RKO (cell line): ENCODE measurements around the gene COTL1.
A peak's percentile ranks its signal among the peaks of the same experiment; 100 is the strongest.
"Not testable (repeated sequence)": the region's sequence is repeated elsewhere in the genome, so short reads cannot be mapped to it uniquely, and the experiment has no call there.

Source experiments
- DNase-seq: peaks from one replicate; pipeline ENCODE4 v3.0.0-alpha.2; 2016; ENCODE audit warnings: low spot score

The COTL1 gene

DNA sequence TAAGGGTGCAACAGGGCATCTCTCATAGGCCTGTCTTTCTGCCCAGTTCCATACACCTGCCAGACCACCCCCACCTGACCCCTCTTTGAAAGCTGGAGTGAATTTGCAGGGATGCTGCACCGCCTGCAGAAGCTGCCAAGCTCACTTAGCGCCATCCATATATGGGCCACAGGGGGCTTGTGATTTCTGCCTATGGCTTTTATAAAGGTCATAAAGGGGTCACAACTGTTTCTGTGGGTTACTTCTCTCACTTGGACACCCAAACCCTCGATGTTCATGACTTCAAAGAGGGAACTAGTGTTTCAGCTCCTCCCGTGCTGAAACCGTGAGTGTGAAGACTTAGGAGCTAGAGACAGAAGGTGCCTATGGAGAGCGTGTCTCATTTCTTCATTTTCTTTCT is 89.6 kb downstream of the COTL1 start:
- DNase-seq, result no peak

DNA sequence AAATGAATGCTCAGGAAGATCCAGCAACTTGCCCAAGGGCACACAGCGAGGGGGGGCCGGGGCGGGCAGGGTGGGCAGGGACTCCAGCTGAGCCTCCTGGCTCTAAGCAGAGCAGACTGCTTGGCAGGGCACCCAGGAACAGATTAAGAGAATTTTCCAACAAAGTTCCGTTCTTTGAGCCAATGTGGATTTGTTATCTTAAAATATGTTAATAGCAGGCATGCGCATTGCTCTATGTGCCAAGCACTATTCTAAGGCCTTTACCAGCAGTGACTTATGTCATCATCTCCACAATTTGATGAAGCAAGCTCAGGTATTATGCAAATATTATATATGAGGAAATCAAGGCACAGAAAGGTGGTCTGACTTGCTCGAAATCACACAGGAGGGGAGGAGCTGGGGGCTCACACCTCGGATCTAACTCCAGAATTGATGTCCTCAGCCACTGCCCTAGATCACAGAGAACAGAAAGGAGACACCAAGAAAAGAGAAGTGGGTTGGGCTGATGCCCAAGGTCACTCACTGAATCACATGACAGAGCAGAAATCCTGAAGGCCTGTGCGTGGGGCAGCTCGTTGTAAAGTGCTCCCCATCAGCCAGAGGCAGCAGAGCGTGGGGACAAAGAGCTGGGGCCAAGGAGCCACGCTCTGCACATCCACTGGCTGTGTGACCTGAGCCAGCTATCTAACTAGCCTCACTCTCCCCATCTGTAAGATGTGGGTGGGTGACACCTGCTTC is 90.2 kb downstream of the COTL1 start:
- DNase-seq, result no peak

DNA sequence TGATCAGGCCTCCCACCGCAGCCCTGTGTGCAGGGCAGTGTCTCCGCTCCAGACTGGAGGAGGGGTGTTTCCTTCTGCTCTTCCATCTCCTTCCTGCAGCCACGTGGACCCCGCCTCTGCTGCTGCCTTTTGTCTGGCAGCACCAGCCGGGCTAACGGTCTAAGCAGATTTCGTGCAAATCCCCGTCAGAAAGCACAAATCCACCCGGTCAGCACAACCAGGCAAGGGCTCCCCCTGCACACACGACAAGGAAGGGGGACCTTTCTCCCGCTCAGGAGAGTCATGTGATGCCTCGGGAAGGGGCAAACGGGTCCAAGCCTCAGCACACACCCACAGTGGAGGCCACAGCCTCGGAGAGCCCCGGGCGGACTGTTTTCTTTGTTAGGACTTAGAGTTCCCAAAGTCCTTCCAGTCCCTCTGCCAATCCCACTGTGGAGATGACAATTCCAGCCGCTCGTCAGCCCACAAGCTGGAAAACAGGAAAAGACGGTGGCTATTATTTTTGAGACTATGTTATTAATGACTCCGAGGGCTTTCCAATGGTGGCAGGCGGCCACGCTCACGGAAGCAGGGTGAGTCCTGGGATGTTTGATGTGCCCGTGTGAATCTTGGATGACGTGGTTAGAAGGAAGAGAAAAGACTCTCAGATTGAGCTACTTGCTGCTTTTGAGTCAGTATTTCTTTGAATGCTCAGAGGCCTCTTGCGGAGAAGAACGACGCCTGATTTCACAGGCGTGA is 90.9 kb downstream of the COTL1 start:
- DNase-seq, result no peak

- not testable (repeated sequence) for DNase-seq
Observed at GRCh38 chr16:84524941-84525581, 92.8 kb downstream of the COTL1 start.

DNA sequence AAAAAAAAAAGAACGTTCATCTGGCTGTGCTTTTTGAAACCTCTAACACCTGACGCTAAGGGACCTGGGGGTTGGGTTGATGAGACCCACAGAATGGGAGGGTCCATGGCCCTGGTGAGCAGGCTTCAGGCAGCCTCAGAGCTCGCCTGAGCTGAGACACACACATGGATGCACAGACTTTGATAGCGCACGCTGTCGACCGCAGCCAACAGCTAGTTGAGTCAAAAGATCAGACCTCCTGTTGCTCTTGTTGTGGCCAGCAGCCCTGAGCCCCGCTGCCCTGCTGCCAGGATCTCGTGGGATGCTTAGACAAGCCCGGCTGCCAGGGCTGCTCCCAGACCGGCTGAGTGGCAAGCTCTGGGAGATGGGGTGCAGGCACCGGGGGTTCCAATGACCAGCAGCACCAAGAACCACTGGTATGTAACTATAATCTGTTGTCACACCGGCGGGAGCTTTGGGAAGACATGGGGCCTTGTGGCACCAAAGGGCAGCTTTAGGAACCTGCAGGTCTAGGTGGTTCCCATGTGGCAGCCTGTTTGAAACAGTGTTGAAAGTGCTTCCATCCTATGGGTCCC is 93.4 kb downstream of the COTL1 start:
- no peak for DNase-seq

DNA sequence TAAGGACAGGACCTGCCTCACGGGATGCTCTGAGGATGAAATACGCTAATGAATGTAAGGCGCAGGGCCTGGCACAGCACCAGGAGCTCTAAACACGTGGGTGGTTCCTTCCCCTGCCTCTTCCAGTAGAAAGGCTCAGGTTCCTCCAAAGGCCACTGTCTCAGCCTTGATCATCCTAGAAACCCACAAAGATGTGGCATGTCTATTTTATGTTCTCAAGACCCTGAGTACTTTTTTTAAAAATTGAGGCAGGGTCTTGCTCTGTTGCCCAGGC is 96.4 kb downstream of the COTL1 start:
- DNase-seq, result no peak

GRCh38 chr16:84520725-84521496 is 97.0 kb downstream of the COTL1 start:
- DNase-seq, result no peak

DNA sequence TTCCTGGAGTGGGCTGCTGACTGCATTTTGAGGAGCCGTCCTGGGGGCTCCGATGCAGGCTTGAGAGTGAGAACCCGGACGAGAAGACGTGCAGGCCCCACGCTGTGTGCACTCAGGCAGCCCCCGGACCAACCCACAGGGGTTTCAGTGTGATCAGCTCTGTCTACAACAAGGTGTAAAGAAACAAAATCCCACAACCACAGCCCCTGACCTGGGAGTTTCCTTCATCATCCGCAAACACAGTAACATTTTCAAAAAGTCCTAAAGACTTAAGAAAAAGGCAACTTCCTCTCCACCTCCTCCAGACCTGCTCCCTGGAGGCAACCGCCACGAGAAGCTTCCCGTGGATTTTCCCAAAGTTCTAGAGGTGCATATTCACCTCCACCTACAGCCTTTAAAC is 98.0 kb downstream of the COTL1 start:
- DNase-seq, result no peak

DNA sequence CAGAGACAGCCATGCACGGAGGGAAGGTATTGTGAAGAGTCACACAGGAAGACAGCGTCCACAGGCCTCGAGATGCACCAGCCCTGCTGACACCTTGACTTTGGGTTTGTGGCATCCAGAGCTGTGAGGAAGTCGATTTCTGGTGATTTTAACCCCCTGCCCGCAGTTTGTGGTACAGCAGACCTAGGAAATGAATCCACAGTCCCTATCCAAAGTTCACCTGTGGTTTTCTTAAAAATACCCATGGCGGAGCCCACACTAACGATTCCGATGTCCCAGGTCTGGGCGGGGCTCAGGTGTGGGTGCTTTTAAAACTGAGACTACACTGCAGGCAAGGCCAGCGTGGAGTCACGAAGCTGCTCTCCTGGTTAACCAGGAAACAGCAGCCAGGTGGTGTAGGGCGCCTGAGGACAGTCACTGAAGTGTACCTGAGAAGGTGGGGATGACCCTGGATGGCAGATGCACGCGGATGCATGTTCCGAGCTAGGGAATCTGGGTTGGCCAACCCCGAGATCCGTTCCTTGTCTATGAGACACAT is 99.0 kb downstream of the COTL1 start:
- no peak for DNase-seq

DNA sequence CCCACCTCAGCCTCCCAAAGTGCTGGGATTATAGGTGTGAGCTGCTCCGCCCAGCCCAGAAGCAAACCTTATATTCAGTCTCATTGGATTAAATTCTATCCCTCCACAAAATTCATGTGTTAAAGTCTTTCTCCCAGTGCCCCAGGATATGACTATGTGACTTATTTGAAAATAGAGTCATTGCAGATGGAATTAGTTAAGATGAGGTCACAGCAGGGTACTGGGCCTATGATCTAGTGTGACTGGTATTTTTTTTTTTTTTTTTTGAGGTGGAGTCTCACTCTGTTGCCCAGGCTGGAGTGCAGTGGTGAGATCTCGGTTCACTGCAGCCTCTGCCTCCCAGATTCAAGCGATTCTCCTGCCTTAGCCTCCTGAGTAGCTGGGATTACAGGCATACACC is 99.7 kb downstream of the COTL1 start:
- DNase-seq, result peak; percentile 74

DNA sequence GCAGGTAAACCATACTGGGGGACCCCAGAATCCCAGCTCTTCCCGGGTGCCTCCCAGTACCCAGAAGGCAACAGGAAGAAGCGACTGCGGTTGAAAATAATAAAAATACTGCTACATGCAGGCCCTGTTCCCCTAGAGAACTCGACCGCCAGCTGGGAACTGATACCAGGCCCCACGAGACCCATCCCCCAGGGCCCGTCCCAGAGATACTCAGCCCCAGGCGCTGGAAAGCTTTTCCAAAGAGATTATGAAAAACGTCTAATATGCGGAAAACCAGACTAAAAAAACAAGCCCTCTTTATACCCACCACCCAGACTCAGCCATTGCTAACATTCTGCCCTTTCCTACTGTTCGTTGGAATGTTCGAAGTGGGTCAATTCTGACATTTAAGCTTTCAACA is 100.5 kb downstream of the COTL1 start:
- DNase-seq, result no peak
